GM18868 (cell line): ENCODE data around the gene RPL35A.

Experiments
- ATAC-seq: cut with Tn5 transposase; IDR thresholded peaks from one replicate; pipeline ENCODE4 v1.9.1; 2021; ENCODE audit warnings: mild to moderate bottlenecking, moderate library complexity; ENCODE audit not compliant: unreplicated experiment

Gene RPL35A

DNA sequence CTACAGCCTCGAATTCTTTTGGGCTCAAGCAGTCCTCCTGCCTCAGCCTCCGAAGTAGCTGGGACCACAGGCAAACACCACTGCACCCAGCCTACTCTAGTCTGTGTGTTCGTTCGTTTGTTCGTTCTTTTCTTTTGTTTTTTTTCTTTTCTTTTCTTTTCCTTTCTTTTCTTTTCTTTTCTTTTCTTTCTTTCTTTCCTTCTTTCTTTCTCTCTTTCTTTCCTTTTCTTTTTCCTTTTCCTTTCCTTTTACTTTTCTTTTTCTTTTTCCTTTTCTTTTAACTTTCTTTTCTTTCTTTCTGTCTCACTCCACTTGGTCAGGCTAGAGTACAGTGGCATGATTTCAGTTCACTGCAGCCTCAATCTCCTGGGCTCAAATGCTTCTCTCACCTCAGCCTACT lies 46.9 kb downstream of the RPL35A start:
- no peak for ATAC-seq

DNA sequence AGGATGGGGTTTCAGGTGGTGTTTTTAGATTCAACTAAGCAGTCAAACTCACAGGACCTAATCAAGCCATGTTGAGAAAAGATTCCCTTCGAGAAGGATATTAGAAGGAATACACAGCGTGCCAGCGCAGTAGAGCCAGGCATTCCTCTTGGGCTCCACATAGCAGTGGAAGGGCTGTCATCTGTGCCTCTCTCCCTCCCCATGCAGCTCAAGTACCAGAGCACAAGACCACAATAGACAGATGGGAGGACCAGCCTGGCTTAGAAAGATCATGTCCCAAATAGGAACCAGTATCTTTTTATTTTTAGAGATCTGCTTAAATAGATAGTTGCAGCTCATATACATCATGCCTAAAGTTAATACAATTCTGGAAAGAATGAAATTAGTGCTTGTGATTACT lies 47.9 kb downstream of the RPL35A start:
- no peak for ATAC-seq
